GM12878 (cell line): ENCODE data around the gene LXN. TPM values are rescaled to one million over a fixed set of nuclear protein-coding genes. Genes with fewer than 3 reads are reported as not detected.

Experiments
- BCLAF1 ChIP-seq: fragments of 450-650 bp; IDR thresholded peaks from 2 replicates; pipeline ENCODE4 v1.6.1; 2017; ENCODE audit warnings: antibody characterized with exemption, mild to moderate bottlenecking, moderate library complexity
- BMI1 ChIP-seq: fragments of 450-650 bp; IDR thresholded peaks from 2 replicates; pipeline ENCODE4 v1.6.1; 2016; ENCODE audit warnings: mild to moderate bottlenecking, moderate library complexity, borderline replicate concordance
- BRCA1 ChIP-seq: IDR thresholded peaks from 2 replicates; pipeline ENCODE4 v1.6.1; 2011; ENCODE audit warnings: low read depth, low read length, improper control_type of control experiment
- EED ChIP-seq: sonication (generic); IDR thresholded peaks from 2 replicates; pipeline ENCODE4 v1.6.1; 2016; ENCODE audit warnings: antibody characterized with exemption, low read depth
- FOS ChIP-seq: IDR thresholded peaks from 3 replicates; pipeline ENCODE4 v1.6.1; 2011; ENCODE audit warnings: borderline replicate concordance; ENCODE audit not compliant: insufficient read length; ENCODE audit errors: extremely low read depth
- LARP7 ChIP-seq: fragments of 450-650 bp; IDR thresholded peaks from 2 replicates; pipeline ENCODE4 v1.6.1; 2017; ENCODE audit warnings: mild to moderate bottlenecking
- MEF2A ChIP-seq: IDR thresholded peaks from 2 replicates; pipeline ENCODE4 v1.6.1; 2011; ENCODE audit warnings: low read depth, mild to moderate bottlenecking, low read length, moderate library complexity; ENCODE audit not compliant: insufficient read depth
- MXI1 ChIP-seq: fragments of 150-350 bp; IDR thresholded peaks from 2 replicates; pipeline ENCODE4 v1.6.1; 2011; ENCODE audit warnings: low read depth, mild to moderate bottlenecking, inconsistent platforms, low read length, improper control_type of control experiment
- MYC ChIP-seq: IDR thresholded peaks from 2 replicates; pipeline ENCODE4 v1.6.1; 2011; ENCODE audit warnings: mild to moderate bottlenecking, low read length, moderate library complexity, inconsistent platforms; ENCODE audit not compliant: insufficient read depth, insufficient replicate concordance, insufficient read length, severe bottlenecking
- NKRF ChIP-seq: fragments of 450-650 bp; conservative IDR thresholded peaks from 2 replicates; pipeline ENCODE4 v1.6.1; 2017; ENCODE audit warnings: mild to moderate bottlenecking, moderate library complexity
- PKNOX1 ChIP-seq: fragments of 450-650 bp; IDR thresholded peaks from 2 replicates; pipeline ENCODE4 v1.6.1; 2016; ENCODE audit warnings: mild to moderate bottlenecking
- RAD21 ChIP-seq: IDR thresholded peaks from 2 replicates; pipeline ENCODE4 v1.6.1; 2011; ENCODE audit warnings: mild to moderate bottlenecking, low read depth, low read length, moderate library complexity; ENCODE audit not compliant: insufficient read depth
- RB1 ChIP-seq: fragments of 450-650 bp; formaldehyde crosslinking; IDR thresholded peaks from 2 replicates; pipeline ENCODE4 v1.6.1; 2017; ENCODE audit warnings: mild to moderate bottlenecking, borderline replicate concordance
- RBBP5 ChIP-seq: fragments of 200-600 bp; sonication (generic); conservative IDR thresholded peaks from 2 replicates; pipeline ENCODE4 v1.6.1; 2016
- SKIL ChIP-seq: fragments of 450-650 bp; IDR thresholded peaks from 2 replicates; pipeline ENCODE4 v1.6.1; 2017; ENCODE audit warnings: mild to moderate bottlenecking, low read depth, inconsistent platforms; ENCODE audit not compliant: poor library complexity, severe bottlenecking
- SMARCA5 ChIP-seq: fragments of 450-650 bp; IDR thresholded peaks from 2 replicates; pipeline ENCODE4 v1.6.1; 2017; ENCODE audit warnings: mild to moderate bottlenecking
- TARDBP ChIP-seq: IDR thresholded peaks from 2 replicates; pipeline ENCODE4 v1.6.1; 2016; ENCODE audit warnings: borderline replicate concordance
- TCF7 ChIP-seq: IDR thresholded peaks from 2 replicates; pipeline ENCODE4 v1.6.1; 2014; ENCODE audit warnings: antibody characterized with exemption, borderline replicate concordance
- USF2 ChIP-seq: IDR thresholded peaks from 2 replicates; pipeline ENCODE4 v1.6.1; 2011; ENCODE audit warnings: low read depth, low read length, improper control_type of control experiment, borderline replicate concordance
- polyA plus RNA-seq, 11 experiments: library from polyadenylated mRNA; depleted of rRNA in 4 of 11; unstranded in 6 of 11; stranded (reverse) in 5 of 11; fragments of >200 nt; fragmentation: Nextera tagmentation in 4 of 11; fragmentation: Illumina TruSeq in 1 of 11; extraction: Ambion mirVana in 4 of 11; extraction: Trizol in 1 of 11; gene quantifications; 1 replicate in 1 of 11; 2 replicates in 10 of 11; pipeline versions ENCODE4 v1.2.1 to v1.2.3, GENCODE V29; 2011 to 2016; ENCODE audit warnings: inconsistent platforms in 2 of 11, missing spikeins in 2 of 11, low read depth in 1 of 11
- total RNA-seq, 4 experiments: library from RNA; depleted of rRNA in 3 of 4; stranded (reverse); fragments of >200 nt in 3 of 4; fragmentation: Illumina TruSeq in 1 of 4; extraction: Trizol in 1 of 4; gene quantifications; 2 replicates each; pipeline versions ENCODE4 v1.2.1 to v1.2.3, GENCODE V29; 2013 to 2021

Gene LXN
- total and polyA plus RNA-seq, 10 of the 15 experiments (the other 5 are each of a cell fraction or from before 2014, with no cell fraction given): 10.7 to 45.0 (median 20.4) TPM

GRCh38 chr3:158672215-158673176 lies at the start of gene LXN (continued):
- TF ChIP-seq RAD21 (peak; percentile 38; the same call in 1 of the 2 replicates), SKIL (no peak), RB1 (peak; percentile 32; the same call in 1 of the 2 replicates), MYC (no peak), LARP7 (0 out of 2 replicates have a peak, but pooled peaks have one; percentile 44), TCF7 (no peak), USF2 (no peak), SMARCA5 (no peak), MEF2A (0 out of 2 replicates have a peak, but pooled peaks have one; percentile 16), EED (peak; percentile 62), RBBP5 (no peak), TARDBP (no peak), MXI1 (peak; percentile 49; the same call in 1 of the 2 replicates), BCLAF1 (no peak), BRCA1 (no peak), FOS (no peak), BMI1 (no peak), NKRF (0 out of 2 replicates have a peak, but pooled peaks have one; percentile 49), PKNOX1 (peak; percentile 31; the same call in 1 of the 2 replicates)
